K562 (cell line): Measurements from ENCODE around the gene TUSC7. TPM values are rescaled to one million over a fixed set of nuclear protein-coding genes. Genes with fewer than 3 reads are reported as not detected.

ENCODE experiments used
- ATAC-seq: fragments of 200-7000 bp; cut with Tn5 transposase; 3 replicates; pipeline ENCODE4 v1.9.1; 2020; ENCODE audit warnings: moderate library complexity
- BruUV-seq: library from RNA; stranded (reverse); fragments of 400-500 nt; replicated peaks from 2 replicates; lab custom pipeline; 2021; lab: Mats Ljungman, UMichigan
- CTCF ChIA-PET: fragments of 300-600 bp; formaldehyde crosslinking; extraction: SDS; loops from one replicate; lab custom pipeline; 2021; ENCODE audit warnings: low intra/inter-chr PET ratio; lab: Yijun Ruan, JAX
- POLR2A ChIA-PET: fragments of 300-600, 350-650 bp; sonication (Branson Sonifier 250); formaldehyde crosslinking; extraction: SDS; loops from one replicate; lab custom pipeline; 2021; ENCODE audit warnings: antibody characterized with exemption, inconsistent platforms; lab: Yijun Ruan, JAX
- DNase-seq, 4 experiments: peaks; one replicate each; pipeline versions ENCODE4 v3.0.0 to v3.0.0-alpha.2; 2011 to 2018; ENCODE audit warnings: low spot score in 3 of 4, mixed read lengths in 3 of 4; ENCODE audit errors: extremely low read depth in 1 of 4
- FAIRE-seq: peaks from 2 replicates; lab custom pipeline; 2011; peaks lifted over from hg19 to GRCh38; lab: Jason Lieb, UNC
- H2AFZ ChIP-seq: 2 replicates; pipeline ENCODE4 v1.6.0; 2011; ENCODE audit warnings: low read depth, low read length, control low read depth, inconsistent platforms
- H3K27ac ChIP-seq: fragments of 200-600 bp; 3 replicates; pipeline ENCODE4 v1.8.0; 2011; ENCODE audit warnings: low read depth, mild to moderate bottlenecking, control low read depth, inconsistent platforms, low read length, moderate library complexity, mixed read lengths; ENCODE audit errors: extremely low read depth
- H3K27me3 ChIP-seq, 2 experiments: fragments of 300-600 bp in 1 of 2; 2 replicates in 1 of 2; 3 replicates in 1 of 2; pipeline versions ENCODE4 v1.6.0 to v1.8.0; 2011; ENCODE audit warnings: inconsistent platforms in 2 of 2, low read length in 2 of 2, mild to moderate bottlenecking in 1 of 2, mixed read lengths in 1 of 2, moderate library complexity in 1 of 2; ENCODE audit not compliant: control insufficient read depth in 2 of 2, insufficient read depth in 2 of 2
- H3K36me3 ChIP-seq: fragments of 300-600 bp; 3 replicates; pipeline ENCODE4 v1.8.0; 2011; ENCODE audit warnings: mild to moderate bottlenecking, low read length, inconsistent platforms; ENCODE audit not compliant: control insufficient read depth, insufficient read depth
- H3K4me1 ChIP-seq, 2 experiments: fragments of 200-600 bp in 1 of 2; replicated peaks in 1 of 2; 2 replicates in 1 of 2; 3 replicates in 1 of 2; pipeline versions ENCODE4 v1.5.1 to v1.8.0; 2011; ENCODE audit warnings: inconsistent platforms in 2 of 2, low read length in 2 of 2, mild to moderate bottlenecking in 1 of 2, mixed read lengths in 1 of 2, moderate library complexity in 1 of 2; ENCODE audit not compliant: control insufficient read depth in 2 of 2, insufficient read depth in 2 of 2
- H3K4me2 ChIP-seq: 2 replicates; pipeline ENCODE4 v1.6.1; 2011; ENCODE audit warnings: low read length, control low read depth, inconsistent platforms, mixed read lengths; ENCODE audit not compliant: insufficient read depth
- H3K4me3 ChIP-seq: fragments of 200-600 bp; sonication (generic), shearing (Covaris generic); 2 replicates; pipeline ENCODE4 v1.5.1; 2016; ENCODE audit warnings: control low read depth, inconsistent platforms
- H3K79me2 ChIP-seq: fragments of 200-600 bp; 3 replicates; pipeline ENCODE4 v1.8.0; 2011; ENCODE audit warnings: low read length, inconsistent platforms; ENCODE audit not compliant: control insufficient read depth, insufficient read depth
- H3K9ac ChIP-seq, 2 experiments: 2 replicates each; pipeline versions ENCODE4 v1.6.0 to v1.6.1; 2011; ENCODE audit warnings: low read depth in 2 of 2, low read length in 2 of 2, control low read depth in 1 of 2, inconsistent platforms in 1 of 2, mild to moderate bottlenecking in 1 of 2, mixed read lengths in 1 of 2; ENCODE audit not compliant: insufficient read depth in 1 of 2
- H3K9me1 ChIP-seq: one replicate; pipeline ENCODE4 v1.6.0; 2011; ENCODE audit warnings: inconsistent platforms, mild to moderate bottlenecking, low read length, moderate library complexity; ENCODE audit not compliant: control insufficient read depth, insufficient read depth
- H3K9me3 ChIP-seq: replicated peaks from 2 replicates; pipeline ENCODE4 v1.5.1; 2011; ENCODE audit warnings: low read depth, low read length, inconsistent platforms; ENCODE audit not compliant: control insufficient read depth, insufficient read depth
- H4K20me1 ChIP-seq: replicated peaks from 2 replicates; pipeline ENCODE4 v1.6.1; 2011; ENCODE audit warnings: low read length, inconsistent platforms, mixed read lengths; ENCODE audit not compliant: control insufficient read depth, insufficient read depth
- CHAMP1 ChIP-seq: fragments of 450-650 bp; IDR thresholded peaks from 2 replicates; pipeline ENCODE4 v1.6.1; 2016; ENCODE audit warnings: mild to moderate bottlenecking
- CREM ChIP-seq: IDR thresholded peaks from 2 replicates; pipeline ENCODE4 v1.6.1; 2014; ENCODE audit warnings: antibody characterized with exemption, low read depth
- CUX1 ChIP-seq: fragments of 200-800 bp; sonication (Bioruptor generic); IDR thresholded peaks from 2 replicates; pipeline ENCODE4 v1.6.1; 2016; ENCODE audit warnings: missing genetic modification characterization, missing compliant biosample characterization
- DMBX1 ChIP-seq: fragments of 250-450 bp; sonication (Bioruptor Pico); IDR thresholded peaks from 2 replicates; pipeline ENCODE4 v1.8.0; 2022; ENCODE audit warnings: inconsistent platforms, mild to moderate bottlenecking, moderate library complexity, borderline replicate concordance
- IRF1 ChIP-seq: sonication (generic); formaldehyde crosslinking; IDR thresholded peaks from 2 replicates; pipeline ENCODE4 v1.8.0; 2022; ENCODE audit warnings: missing genetic modification reagents, mild to moderate bottlenecking, borderline replicate concordance
- NR2F6 ChIP-seq: fragments of 450-650 bp; formaldehyde crosslinking; IDR thresholded peaks from 2 replicates; pipeline ENCODE4 v1.4.0; 2020; ENCODE audit warnings: mild to moderate bottlenecking
- PHF8 ChIP-seq: fragments of 200-600 bp; sonication (generic); IDR thresholded peaks from 2 replicates; pipeline ENCODE4 v1.6.1; 2012; ENCODE audit warnings: mixed run types, mild to moderate bottlenecking, inconsistent platforms, low read length, moderate library complexity, borderline replicate concordance
- POLR2G ChIP-seq: fragments of 200-400 bp; formaldehyde crosslinking; IDR thresholded peaks from 2 replicates; pipeline ENCODE4 v1.6.1; 2017; ENCODE audit warnings: low read depth, mild to moderate bottlenecking, antibody characterized with exemption, low read length, moderate library complexity
- PTBP1 ChIP-seq: fragments of 200-400 bp; formaldehyde crosslinking; IDR thresholded peaks from 2 replicates; pipeline ENCODE4 v1.6.1; 2017; ENCODE audit warnings: low read depth, low read length
- TGIF2 ChIP-seq: sonication (generic); formaldehyde crosslinking; IDR thresholded peaks from 2 replicates; pipeline ENCODE4 v1.8.1; 2022; ENCODE audit warnings: mild to moderate bottlenecking, missing genetic modification reagents, moderate library complexity
- ZNF347 ChIP-seq: fragments of 450-650 bp; formaldehyde crosslinking; IDR thresholded peaks from 2 replicates; pipeline ENCODE4 v1.4.0; 2020; ENCODE audit warnings: low read depth, mild to moderate bottlenecking, moderate library complexity
- WGBS: fragments of 100-300 bp; shearing (Covaris generic); methylation state at CpG from one replicate; pipeline ENCODE4 v1.1.6; 2016; ENCODE audit warnings: low coverage, mixed read lengths; ENCODE audit not compliant: insufficient coverage; ENCODE audit errors: missing lambda C conversion rate; 5-methylcytosine and 5-hydroxymethylcytosine counted together
- in situ Hi-C: fragments of 300-500 bp; cut with MboI; formaldehyde crosslinking; loops from 4 replicates; pipeline ENCODE4 v1.15.0; 2018; ENCODE audit warnings: inconsistent platforms, mixed read lengths
- intact Hi-C: fragments of 100-400 bp; cut with micrococcal nuclease; formaldehyde crosslinking; loops from 2 replicates; pipeline ENCODE4 v1.14.2; 2022
- polyA plus RNA-seq, 8 experiments: library from polyadenylated mRNA; depleted of rRNA in 4 of 8; stranded (reverse) in 5 of 8; unstranded in 3 of 8; fragments of >200 nt; fragmentation: Nextera tagmentation in 2 of 8; fragmentation: Illumina TruSeq in 1 of 8; extraction: Ambion mirVana in 2 of 8; extraction: Trizol in 1 of 8; gene quantifications; 2 replicates each; pipeline versions ENCODE4 v1.2.1 to v1.2.3, GENCODE V29; 2011 to 2014; ENCODE audit warnings: inconsistent platforms in 1 of 8, missing spikeins in 1 of 8
- total RNA-seq, 7 experiments: library from RNA; depleted of rRNA in 6 of 7; stranded (reverse); fragments of >200 nt in 6 of 7; fragmentation: Illumina TruSeq in 2 of 7; extraction: Trizol in 2 of 7; gene quantifications; 2 replicates each; pipeline versions ENCODE4 v1.2.1 to v1.2.3, GENCODE V29; 2011 to 2021; ENCODE audit warnings: low replicate concordance in 1 of 7

Gene TUSC7
- total and polyA plus RNA-seq, 9 of the 15 experiments (the other 6 are each of a cell fraction or from before 2014, with no cell fraction given): not detected

GRCh38 chr3:116741467-116741866, 31.9 kb downstream of the TUSC7 start:
- DNase-seq: no peak
- Histone ChIP-seq H3K27ac (no peak overlapping the region), H3K79me2 (no peaks in the 10 kb centered on the region), H3K9ac (no peak overlapping the region), H3K4me3 (no peak overlapping the region), H3K4me1 (no peaks in the 10 kb centered on the region), H3K36me3 (no peaks in the 10 kb centered on the region), H4K20me1 (no peaks in the 10 kb centered on the region), H3K9me3 (no peaks in the 10 kb centered on the region), H3K27me3 (no peaks in the 10 kb centered on the region), H3K9me1 (no peaks in the 10 kb centered on the region), H3K4me2 (no peak overlapping the region), H2AFZ (no peak overlapping the region)
- TF ChIP-seq POLR2G: no peak
- no peak for TF ChIP-seq ZNF347 (CRISPR knock-in tag)
- TF ChIP-seq CREM: no peak
- no peak for TF ChIP-seq NR2F6
- no peak for TF ChIP-seq CHAMP1
- no peak for TF ChIP-seq IRF1 (CRISPR knock-in tag)
- TF ChIP-seq PHF8: no peak
- no peak for TF ChIP-seq TGIF2 (CRISPR knock-in tag)
- TF ChIP-seq CUX1: no peak
- TF ChIP-seq PTBP1: no peak
- no peak for TF ChIP-seq DMBX1 (CRISPR knock-in tag)
- BruUV-seq: no TSS peak
- intact Hi-C loops (no loop called here), in situ Hi-C loops (no loop called here)
- ChIA-PET POLR2A (no interaction called here), CTCF (interaction anchor here (0.6 kb wide), 1 partner anchor 926 kb away, joined by 5 read pairs; no protein-coding TSS in a partner anchor)
- no peak for ATAC-seq
- WGBS: no CpG with 5 or more reads among the region's 1 CpG
- FAIRE-seq: no peak
